HUDEP-2 (cell line): ENCODE results near the gene IFNAR1.

Experiments
- DNase-seq, 76 experiments: peaks; one replicate each; lab custom pipeline; 2025; ENCODE audit not compliant: unreplicated experiment in 76 of 76; lab: John Stamatoyannopoulos, UW

IFNAR1 gene

GRCh38 chr21:33396436-33396835 lies 71.7 kb downstream of the IFNAR1 start:
- no peak for DNase-seq

DNA sequence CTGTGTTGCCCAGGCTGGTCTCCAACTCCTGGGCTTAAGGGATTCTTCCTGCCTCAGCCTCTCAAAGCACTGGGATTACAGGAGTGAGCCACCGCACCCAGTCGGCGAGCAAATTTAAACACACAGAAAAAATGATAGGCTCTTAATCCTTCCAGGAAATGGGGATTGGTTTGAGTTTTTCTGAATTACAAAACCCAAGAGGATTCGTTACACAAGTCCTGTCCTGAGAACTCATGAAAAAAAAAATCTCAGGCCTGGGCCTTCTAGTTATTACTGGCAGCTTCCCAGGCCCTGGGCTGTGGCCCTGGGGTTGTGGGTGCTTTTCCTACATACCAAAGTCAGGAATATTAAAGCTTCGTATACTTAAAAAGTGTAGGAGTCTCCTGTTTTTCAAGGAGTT lies 72.2 kb downstream of the IFNAR1 start:
- DNase-seq, result no peak

DNA sequence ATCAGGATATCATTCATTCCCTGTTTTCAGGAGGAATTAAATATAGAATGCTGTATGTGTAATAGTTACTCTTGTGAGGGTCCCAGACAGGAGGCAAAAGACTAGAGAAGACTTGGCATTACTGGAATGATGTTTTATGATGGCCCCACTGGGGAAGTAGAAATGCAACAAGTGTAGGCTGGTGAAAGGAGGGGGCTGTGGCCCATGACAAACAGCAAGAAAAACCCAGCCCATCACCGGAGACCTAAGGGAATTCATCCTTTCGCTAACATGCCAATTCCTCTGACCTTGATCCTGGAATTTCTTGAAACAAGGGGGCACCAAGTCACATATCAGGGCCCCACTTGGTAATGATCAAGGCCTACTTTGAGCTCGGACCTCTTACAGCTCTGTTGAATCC lies 72.9 kb downstream of the IFNAR1 start:
- no peak for DNase-seq

DNA sequence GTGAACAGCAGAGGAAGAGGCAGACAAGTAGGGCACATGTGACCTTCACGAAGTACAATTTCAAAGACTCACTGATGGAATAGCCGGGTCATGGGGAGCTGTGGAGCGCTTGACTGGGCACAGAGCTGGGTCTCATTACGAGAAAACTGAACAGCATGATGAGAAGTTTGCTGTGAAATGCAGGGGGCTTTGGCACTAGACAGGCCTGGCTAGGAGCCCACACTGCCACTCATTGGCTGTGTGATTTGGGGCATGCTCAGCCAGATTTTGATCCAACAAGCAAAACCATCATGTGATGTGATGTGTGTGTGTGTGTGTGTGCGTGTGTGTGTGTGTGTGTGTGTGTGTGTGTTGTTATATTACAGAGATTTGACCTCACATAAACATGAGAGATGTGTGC lies 73.6 kb downstream of the IFNAR1 start:
- DNase-seq, result no peak

DNA sequence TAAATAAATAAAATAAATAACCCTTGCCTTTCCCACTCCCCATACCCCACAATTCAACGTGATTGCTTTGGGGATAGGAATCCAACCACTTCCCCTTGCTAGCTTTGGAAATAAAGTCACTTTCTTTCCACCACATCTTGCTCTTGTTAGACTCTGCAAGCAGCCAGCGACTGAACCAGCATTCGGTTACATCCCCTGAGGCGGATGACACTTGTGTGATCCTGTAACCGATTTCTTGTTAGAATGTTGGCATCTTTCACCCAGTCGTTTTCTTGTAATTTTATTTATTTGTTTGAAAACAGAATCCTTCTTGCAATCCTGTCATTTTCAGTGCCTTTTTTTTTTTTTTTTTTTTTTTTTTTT lies 76.8 kb downstream of the IFNAR1 start:
- no peak for DNase-seq

GRCh38 chr21:33402001-33402979 lies 77.5 kb downstream of the IFNAR1 start:
- peak in 1 of 76 experiments; percentile 18 for DNase-seq

DNA sequence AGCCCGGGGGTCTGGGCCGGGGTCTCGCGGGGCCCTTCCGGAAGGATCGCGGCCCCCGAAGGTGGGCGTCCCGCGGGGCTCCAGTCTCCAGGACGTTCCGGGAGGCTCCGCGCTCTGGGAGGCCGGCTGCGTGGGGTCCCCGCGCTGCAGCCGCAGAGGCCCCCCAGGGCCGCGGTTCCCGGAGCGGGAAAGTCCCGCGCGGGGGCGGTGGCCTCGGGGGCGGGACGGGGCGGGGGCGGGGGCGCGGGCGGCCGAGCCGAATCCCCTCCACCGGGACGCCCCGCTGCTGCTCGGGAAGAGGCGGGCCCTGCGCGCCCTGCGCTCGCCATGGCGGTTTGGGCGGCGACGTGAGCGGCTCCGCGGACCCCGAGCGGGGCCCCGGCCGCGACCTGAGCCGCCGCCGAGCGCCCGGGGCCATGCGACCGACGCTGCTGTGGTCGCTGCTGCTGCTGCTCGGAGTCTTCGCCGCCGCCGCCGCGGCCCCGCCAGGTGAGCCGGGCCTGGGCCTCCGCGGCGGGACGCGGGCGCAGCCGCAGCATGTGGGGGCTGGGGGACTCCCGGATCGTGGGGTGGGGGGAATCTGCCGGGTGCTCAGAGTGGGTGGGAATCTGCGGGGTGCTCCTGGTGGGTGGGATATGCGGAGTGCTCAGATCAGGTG lies 78.5 kb downstream of the IFNAR1 start, which contains the start of gene IFNGR2:
Gene IFNGR2, plus strand, starts transcription at position 286 of the 658 bp plus-strand sequence. Its CDS starts 131 bp downstream, at position 417.
- peak in 21 of 76 experiments; percentile 10 to 64 (median 34) for DNase-seq

DNA sequence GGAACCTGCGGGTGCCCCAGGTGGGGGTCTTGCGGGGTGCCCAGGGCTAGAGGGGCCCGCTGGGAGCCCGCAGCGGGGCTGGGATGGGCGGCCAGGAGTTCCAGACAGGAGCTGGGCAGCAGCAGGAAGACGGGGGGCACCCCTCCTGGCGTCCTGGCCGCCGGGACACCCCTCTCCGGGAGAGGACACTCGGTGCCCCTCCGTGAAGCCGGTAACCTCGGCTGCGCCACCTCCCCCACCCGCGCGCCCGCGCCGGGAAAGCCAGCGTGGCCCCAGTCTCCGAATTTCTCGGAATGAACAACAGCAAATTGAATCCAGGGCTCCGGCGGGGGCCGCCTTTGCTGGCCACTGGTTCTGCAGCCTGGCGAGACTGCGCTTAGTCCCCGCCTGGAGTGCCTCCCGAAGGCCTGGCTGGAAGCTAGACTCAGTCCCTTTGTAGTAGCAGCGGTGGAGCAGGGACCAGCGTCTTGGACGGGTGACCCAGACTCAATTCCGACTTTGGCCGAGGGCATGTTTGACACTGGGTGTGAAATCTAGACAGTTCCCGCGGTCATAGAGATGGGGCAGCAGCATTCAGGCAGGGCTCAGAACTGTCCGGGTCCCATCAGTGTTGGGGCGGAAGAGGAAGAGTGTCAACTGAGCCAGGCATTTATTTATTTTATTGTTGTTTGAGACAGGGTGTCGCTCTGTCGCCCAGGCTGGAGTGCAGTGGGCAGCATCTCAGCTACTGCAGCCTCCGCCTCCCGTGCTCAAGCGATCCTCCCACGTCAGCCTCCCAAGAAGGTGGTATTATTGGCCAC lies 79.2 kb downstream of the IFNAR1 start:
- DNase-seq, result peak in 46 of 76 experiments; percentile 8 to 71 (median 40)

- peak in 19 of 76 experiments; percentile 5 to 59 (median 21) for DNase-seq
Observed at GRCh38 chr21:33406493-33406892, 81.7 kb downstream of the IFNAR1 start.
